Measurements from ENCODE around the gene SERP2. TPM values are rescaled to one million over a fixed set of nuclear protein-coding genes. Genes with fewer than 3 reads are reported as not detected.

The SERP2 gene
- total and polyA plus RNA-seq, 2 donors (not counting 1 experiment from before 2014, with no cell fraction given) = 0.43 TPM; not detected in 1

DNA sequence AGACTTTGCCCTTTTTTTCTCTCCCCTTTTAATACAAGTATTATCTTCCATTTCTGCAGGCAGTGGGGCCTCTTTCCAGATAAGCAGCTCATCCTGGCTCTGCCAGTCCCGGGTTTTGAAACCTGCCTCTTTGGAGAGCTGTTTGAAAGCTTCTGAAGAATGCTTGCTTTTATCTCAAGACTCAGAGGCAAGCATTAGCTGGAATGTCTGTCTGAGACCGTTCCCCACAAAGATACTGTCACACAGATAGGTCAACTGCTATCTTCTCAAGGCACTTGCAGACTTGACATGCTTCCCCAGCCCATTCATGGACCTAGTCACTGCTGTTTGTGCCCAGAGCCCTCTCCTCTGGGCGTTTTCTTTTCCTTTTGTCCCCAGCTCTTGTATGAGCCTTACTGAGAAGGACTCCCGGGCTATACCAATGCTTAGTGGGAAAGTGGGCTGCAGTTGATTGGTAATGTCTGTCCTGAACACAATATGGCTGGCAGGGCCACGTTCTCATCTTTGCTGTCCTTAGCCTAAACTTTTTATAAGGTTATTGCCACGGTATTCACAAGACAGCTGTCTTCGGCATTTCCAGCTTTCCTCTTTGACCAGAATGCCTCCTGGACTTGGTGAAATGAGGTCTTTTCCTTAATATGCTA lies 13.4 kb downstream of the SERP2 start:
- no peak for DNase-seq
- CTCF ChIA-PET = no interaction called here
- Mint-ChIP-seq H3K4me3 (no peak overlapping the region), H3K9me3 (ENCODE audit: insufficient read depth) (no peaks in the 10 kb centered on the region), H3K27ac (no peak overlapping the region), H3K27me3 (no peaks in the 10 kb centered on the region), H3K4me1 (no peaks in the 10 kb centered on the region)
- POLR2A ChIA-PET = no interaction called here
- Histone ChIP-seq H3K4me1 (ENCODE audit: control insufficient read depth in 2 of 2, insufficient read depth in 2 of 2, low read length in 2 of 2) (peaks cover 0 to 6% of the 10 kb centered on the region in 2 donors), H3K4me2 (replicated peaks; ENCODE audit: low read depth, low read length, poor library complexity, severe bottlenecking) (no peak overlapping the region), H3K79me2 (ENCODE audit: control insufficient read depth, insufficient read depth, low read length) (no peaks in the 10 kb centered on the region), H3K27ac (ENCODE audit: low read length in 2 of 2) (no peak overlapping the region), H3K4me3 (ENCODE audit: control extremely low read depth in 1 of 5, extremely low read depth in 1 of 5, insufficient read depth in 1 of 5, low read depth in 2 of 5, low read length in 4 of 5) (no peak overlapping the region), H3K9ac (ENCODE audit: low read length) (no peak overlapping the region), H4K20me1 (ENCODE audit: control insufficient read depth, insufficient read depth, low read length, poor library complexity, severe bottlenecking) (no peaks in the 10 kb centered on the region), H3K9me3 (ENCODE audit: control extremely low read depth in 1 of 3, control insufficient read depth in 2 of 3, insufficient read depth in 1 of 3, low read length in 2 of 3) (no peaks in the 10 kb centered on the region), H3K36me3 (replicated peaks in 1 of 2; ENCODE audit: control extremely low read depth in 1 of 2, control insufficient read depth in 1 of 2, extremely low read depth in 1 of 2, insufficient read depth in 2 of 2, low read length in 1 of 2) (no peaks in the 10 kb centered on the region), H3K27me3 (replicated peaks in 1 of 4; ENCODE audit: control extremely low read depth in 1 of 4, control insufficient read depth in 3 of 4, insufficient read depth in 4 of 4, low read length in 3 of 4) (no peaks in the 10 kb centered on the region), H2AFZ (ENCODE audit: insufficient read depth, low read depth, low read length, poor library complexity, severe bottlenecking) (no peak overlapping the region)
- intact Hi-C loops (cut with micrococcal nuclease) = no loop called here
- ATAC-seq (ENCODE audit: low read depth) = no peak
- WGBS (ENCODE audit: insufficient coverage) = 78% methylated on average over 5 of the region's 7 CpGs
- no peak for TF ChIP-seq EZH2 (IDR thresholded peaks at IDR 0.05; ENCODE audit: borderline replicate concordance, insufficient read depth, low read depth, low read length, poor library complexity, severe bottlenecking)
- TF ChIP-seq, protein P1, sequence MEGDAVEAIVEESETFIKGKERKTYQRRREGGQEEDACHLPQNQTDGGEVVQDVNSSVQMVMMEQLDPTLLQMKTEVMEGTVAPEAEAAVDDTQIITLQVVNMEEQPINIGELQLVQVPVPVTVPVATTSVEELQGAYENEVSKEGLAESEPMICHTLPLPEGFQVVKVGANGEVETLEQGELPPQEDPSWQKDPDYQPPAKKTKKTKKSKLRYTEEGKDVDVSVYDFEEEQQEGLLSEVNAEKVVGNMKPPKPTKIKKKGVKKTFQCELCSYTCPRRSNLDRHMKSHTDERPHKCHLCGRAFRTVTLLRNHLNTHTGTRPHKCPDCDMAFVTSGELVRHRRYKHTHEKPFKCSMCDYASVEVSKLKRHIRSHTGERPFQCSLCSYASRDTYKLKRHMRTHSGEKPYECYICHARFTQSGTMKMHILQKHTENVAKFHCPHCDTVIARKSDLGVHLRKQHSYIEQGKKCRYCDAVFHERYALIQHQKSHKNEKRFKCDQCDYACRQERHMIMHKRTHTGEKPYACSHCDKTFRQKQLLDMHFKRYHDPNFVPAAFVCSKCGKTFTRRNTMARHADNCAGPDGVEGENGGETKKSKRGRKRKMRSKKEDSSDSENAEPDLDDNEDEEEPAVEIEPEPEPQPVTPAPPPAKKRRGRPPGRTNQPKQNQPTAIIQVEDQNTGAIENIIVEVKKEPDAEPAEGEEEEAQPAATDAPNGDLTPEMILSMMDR (IDR thresholded peaks at IDR 0.05) = no peak

DNA sequence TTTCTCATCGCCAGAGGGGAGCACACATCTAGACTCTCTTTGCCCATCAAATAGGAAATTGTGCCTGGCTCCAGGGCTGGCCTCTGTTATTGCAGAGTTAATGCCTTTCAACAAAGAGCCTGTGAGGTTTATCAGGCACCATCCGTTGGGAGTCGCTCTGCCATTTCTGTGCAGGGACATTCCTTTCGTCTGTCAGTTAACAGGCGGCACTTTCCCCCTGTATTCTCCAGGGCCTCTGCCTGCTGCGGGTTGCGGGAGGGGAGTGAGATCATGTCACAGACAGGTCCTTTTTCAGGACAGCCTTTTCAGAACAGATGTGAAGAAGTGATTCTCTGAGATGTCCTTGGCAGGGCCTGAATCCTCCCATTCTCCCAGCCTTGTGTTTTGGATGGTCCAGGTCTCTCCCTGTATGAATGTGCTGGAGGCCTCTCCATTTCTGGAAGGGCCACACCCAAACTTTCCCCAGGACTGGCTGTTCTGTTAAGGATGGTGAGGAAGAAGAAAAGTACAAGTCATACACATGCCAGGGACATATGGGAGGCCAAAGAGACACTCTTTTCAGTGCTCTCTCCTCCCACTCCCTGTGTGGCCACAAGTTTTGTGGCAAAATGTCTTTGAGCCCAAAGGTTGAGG lies 14.9 kb downstream of the SERP2 start:
- ChIA-PET POLR2A (no interaction called here), CTCF (no interaction called here)
- peaks cover 13% of the 10 kb centered on the region for H3K27me3 Mint-ChIP-seq
- H3K4me3 Mint-ChIP-seq = no peak overlapping the region
- intact Hi-C loops (cut with micrococcal nuclease) = no loop called here
- DNase-seq (no peak), ATAC-seq (ENCODE audit: low read depth) (no peak)
- no peak overlapping the region for H3K27ac Mint-ChIP-seq
- no peaks in the 10 kb centered on the region for H4K20me1 ChIP-seq (ENCODE audit: control insufficient read depth, insufficient read depth, low read length, poor library complexity, severe bottlenecking)
- TF ChIP-seq EZH2 (IDR thresholded peaks at IDR 0.05; ENCODE audit: borderline replicate concordance, insufficient read depth, low read depth, low read length, poor library complexity, severe bottlenecking) = no peak
- TF ChIP-seq, protein P1 (IDR thresholded peaks at IDR 0.05) = no peak
- H3K4me1 ChIP-seq (ENCODE audit: control insufficient read depth in 2 of 2, insufficient read depth in 2 of 2, low read length in 2 of 2) = peaks cover 0 to 6% of the 10 kb centered on the region in 2 donors
- no peaks in the 10 kb centered on the region for H3K27me3 ChIP-seq (replicated peaks in 1 of 4; ENCODE audit: control extremely low read depth in 1 of 4, control insufficient read depth in 3 of 4, insufficient read depth in 4 of 4, low read length in 3 of 4)
- no peak overlapping the region for H3K27ac ChIP-seq (ENCODE audit: low read length in 2 of 2)
- no peaks in the 10 kb centered on the region for H3K79me2 ChIP-seq (ENCODE audit: control insufficient read depth, insufficient read depth, low read length)
- peak overlapping the region; percentile 9 for H2AFZ ChIP-seq (ENCODE audit: insufficient read depth, low read depth, low read length, poor library complexity, severe bottlenecking)
- H3K9me3 Mint-ChIP-seq (ENCODE audit: insufficient read depth) = no peaks in the 10 kb centered on the region
- H3K4me1 Mint-ChIP-seq = no peaks in the 10 kb centered on the region
- no peak overlapping the region for H3K9ac ChIP-seq (ENCODE audit: low read length)
- H3K36me3 ChIP-seq (replicated peaks in 1 of 2; ENCODE audit: control extremely low read depth in 1 of 2, control insufficient read depth in 1 of 2, extremely low read depth in 1 of 2, insufficient read depth in 2 of 2, low read length in 1 of 2) = no peaks in the 10 kb centered on the region
- no peak overlapping the region for H3K4me3 ChIP-seq (ENCODE audit: control extremely low read depth in 1 of 5, extremely low read depth in 1 of 5, insufficient read depth in 1 of 5, low read depth in 2 of 5, low read length in 4 of 5)
- H3K4me2 ChIP-seq (replicated peaks; ENCODE audit: low read depth, low read length, poor library complexity, severe bottlenecking) = no peak overlapping the region
- whole genome bisulfite sequencing (ENCODE audit: insufficient coverage) = 90% methylated on average over 5 of the region's 7 CpGs
- H3K9me3 ChIP-seq (ENCODE audit: control extremely low read depth in 1 of 3, control insufficient read depth in 2 of 3, insufficient read depth in 1 of 3, low read length in 2 of 3) = no peaks in the 10 kb centered on the region

All from B cell (primary cell).